ENCODE results near the gene ZNF516. TPM values are rescaled to one million over a fixed set of nuclear protein-coding genes. Genes with fewer than 3 reads are reported as not detected.
A peak's percentile ranks its signal among the peaks of the same experiment; 100 is the strongest.

The ZNF516 gene
- total and polyA plus RNA-seq, 10 of the 15 experiments (the other 5 are each of a cell fraction or from before 2014, with no cell fraction given): 2.0 to 32.0 (median 8.3) TPM

DNA sequence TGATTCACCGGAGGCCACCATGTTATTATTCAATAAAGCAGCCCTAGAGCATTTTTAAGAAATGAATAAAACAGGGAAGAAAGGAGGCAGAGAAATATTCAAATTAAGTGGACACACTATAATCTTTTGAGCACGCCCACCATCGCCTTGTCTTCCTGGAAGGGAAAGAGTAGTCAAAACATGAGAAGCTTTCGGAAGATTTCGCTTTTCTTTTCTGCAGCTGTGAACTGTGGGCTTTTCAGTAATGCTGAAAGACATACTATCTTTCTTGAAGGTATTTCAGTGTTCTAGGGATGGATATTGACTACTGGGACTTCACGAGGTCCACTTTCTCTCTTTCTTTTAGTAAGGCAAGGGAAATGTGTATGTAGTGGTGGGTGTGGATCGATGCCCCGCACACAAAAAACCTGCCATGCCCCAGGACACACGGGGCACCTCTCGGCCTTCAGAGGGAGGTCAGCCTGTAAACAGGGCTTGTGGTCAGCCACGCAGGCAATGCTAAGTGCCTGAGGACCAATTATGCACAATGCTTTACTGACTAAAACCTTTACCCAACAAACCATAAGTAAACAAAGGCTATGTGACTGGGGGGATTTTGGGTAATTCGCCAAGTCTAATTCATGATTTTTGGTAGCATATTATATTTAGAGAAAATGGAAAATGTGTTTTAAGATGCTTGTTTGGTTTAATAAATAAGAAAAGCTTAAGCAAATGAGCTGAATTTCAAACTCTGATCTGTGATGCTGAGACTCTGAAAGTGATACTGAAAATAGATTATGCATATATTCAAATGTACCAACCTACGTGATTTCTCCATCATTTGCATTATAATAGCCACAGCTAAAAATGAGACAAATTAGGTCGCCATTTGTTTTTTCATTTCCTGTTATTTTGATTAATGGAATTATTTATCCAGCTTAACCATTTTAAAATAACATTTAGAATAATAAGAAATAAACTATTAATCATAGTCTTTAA is 130.5 kb downstream of the ZNF516 start (continued):
- no peak for TF ChIP-seq GATAD2B (conservative IDR thresholded peaks at IDR 0.05; ENCODE audit: low read depth)
- no peak for TF ChIP-seq HCFC1 (IDR thresholded peaks at IDR 0.05; ENCODE audit: low read length)
- no peak for TF ChIP-seq CHD1 (IDR thresholded peaks at IDR 0.05; ENCODE audit: low read depth, low read length)
- TF ChIP-seq MTA2 (IDR thresholded peaks at IDR 0.05; ENCODE audit: low read depth): peak; percentile 25; the same call in 1 of the 2 replicates
- TF ChIP-seq, protein P1, sequence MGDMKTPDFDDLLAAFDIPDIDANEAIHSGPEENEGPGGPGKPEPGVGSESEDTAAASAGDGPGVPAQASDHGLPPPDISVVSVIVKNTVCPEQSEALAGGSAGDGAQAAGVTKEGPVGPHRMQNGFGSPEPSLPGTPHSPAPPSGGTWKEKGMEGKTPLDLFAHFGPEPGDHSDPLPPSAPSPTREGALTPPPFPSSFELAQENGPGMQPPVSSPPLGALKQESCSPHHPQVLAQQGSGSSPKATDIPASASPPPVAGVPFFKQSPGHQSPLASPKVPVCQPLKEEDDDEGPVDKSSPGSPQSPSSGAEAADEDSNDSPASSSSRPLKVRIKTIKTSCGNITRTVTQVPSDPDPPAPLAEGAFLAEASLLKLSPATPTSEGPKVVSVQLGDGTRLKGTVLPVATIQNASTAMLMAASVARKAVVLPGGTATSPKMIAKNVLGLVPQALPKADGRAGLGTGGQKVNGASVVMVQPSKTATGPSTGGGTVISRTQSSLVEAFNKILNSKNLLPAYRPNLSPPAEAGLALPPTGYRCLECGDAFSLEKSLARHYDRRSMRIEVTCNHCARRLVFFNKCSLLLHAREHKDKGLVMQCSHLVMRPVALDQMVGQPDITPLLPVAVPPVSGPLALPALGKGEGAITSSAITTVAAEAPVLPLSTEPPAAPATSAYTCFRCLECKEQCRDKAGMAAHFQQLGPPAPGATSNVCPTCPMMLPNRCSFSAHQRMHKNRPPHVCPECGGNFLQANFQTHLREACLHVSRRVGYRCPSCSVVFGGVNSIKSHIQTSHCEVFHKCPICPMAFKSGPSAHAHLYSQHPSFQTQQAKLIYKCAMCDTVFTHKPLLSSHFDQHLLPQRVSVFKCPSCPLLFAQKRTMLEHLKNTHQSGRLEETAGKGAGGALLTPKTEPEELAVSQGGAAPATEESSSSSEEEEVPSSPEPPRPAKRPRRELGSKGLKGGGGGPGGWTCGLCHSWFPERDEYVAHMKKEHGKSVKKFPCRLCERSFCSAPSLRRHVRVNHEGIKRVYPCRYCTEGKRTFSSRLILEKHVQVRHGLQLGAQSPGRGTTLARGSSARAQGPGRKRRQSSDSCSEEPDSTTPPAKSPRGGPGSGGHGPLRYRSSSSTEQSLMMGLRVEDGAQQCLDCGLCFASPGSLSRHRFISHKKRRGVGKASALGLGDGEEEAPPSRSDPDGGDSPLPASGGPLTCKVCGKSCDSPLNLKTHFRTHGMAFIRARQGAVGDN (IDR thresholded peaks at IDR 0.05): no peak
- TF ChIP-seq, protein P2, sequence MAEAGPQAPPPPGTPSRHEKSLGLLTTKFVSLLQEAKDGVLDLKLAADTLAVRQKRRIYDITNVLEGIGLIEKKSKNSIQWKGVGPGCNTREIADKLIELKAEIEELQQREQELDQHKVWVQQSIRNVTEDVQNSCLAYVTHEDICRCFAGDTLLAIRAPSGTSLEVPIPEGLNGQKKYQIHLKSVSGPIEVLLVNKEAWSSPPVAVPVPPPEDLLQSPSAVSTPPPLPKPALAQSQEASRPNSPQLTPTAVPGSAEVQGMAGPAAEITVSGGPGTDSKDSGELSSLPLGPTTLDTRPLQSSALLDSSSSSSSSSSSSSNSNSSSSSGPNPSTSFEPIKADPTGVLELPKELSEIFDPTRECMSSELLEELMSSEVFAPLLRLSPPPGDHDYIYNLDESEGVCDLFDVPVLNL (IDR thresholded peaks at IDR 0.05; ENCODE audit: low read depth, low read length): no peak
- TF ChIP-seq RUNX3 (IDR thresholded peaks at IDR 0.05; ENCODE audit: low read length): peak; percentile 63
- no peak for TF ChIP-seq YBX1 (IDR thresholded peaks at IDR 0.05)
- 0 out of 2 replicates have a peak, but pooled peaks have one; percentile 28 for TF ChIP-seq JUND (IDR thresholded peaks at IDR 0.05; ENCODE audit: low read depth, low read length)
- no peak for TF ChIP-seq CREM (IDR thresholded peaks at IDR 0.05; ENCODE audit: low read depth)
- no peak for TF ChIP-seq ZBED1 (IDR thresholded peaks at IDR 0.05; ENCODE audit: borderline replicate concordance)
- TF ChIP-seq BHLHE40 (IDR thresholded peaks at IDR 0.05; ENCODE audit: borderline replicate concordance in 1 of 2, low read depth in 2 of 2, low read length in 1 of 2): no peak
- TF ChIP-seq, protein P3, sequence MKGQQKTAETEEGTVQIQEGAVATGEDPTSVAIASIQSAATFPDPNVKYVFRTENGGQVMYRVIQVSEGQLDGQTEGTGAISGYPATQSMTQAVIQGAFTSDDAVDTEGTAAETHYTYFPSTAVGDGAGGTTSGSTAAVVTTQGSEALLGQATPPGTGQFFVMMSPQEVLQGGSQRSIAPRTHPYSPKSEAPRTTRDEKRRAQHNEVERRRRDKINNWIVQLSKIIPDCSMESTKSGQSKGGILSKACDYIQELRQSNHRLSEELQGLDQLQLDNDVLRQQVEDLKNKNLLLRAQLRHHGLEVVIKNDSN (IDR thresholded peaks at IDR 0.05; ENCODE audit: borderline replicate concordance, extremely low read length, insufficient read depth, low read depth, low read length): no peak
- TF ChIP-seq NFYA (IDR thresholded peaks at IDR 0.05; ENCODE audit: borderline replicate concordance, low read depth, low read length): no peak
- no peak for TF ChIP-seq POLR2A (IDR thresholded peaks at IDR 0.05; ENCODE audit: low read depth, low read length)
- TF ChIP-seq NFYB (IDR thresholded peaks at IDR 0.05; ENCODE audit: insufficient read depth, low read depth, low read length): no peak
- TF ChIP-seq JUNB (IDR thresholded peaks at IDR 0.05): peak; percentile 83
- TF ChIP-seq GABPA (IDR thresholded peaks at IDR 0.05; ENCODE audit: low read depth): 0 out of 2 replicates have a peak, but pooled peaks have one; percentile 19
- 0 out of 2 replicates have a peak, but pooled peaks have one; percentile 24 for TF ChIP-seq TCF12 (IDR thresholded peaks at IDR 0.05; ENCODE audit: low read depth, low read length)
- TF ChIP-seq IRF4 (IDR thresholded peaks at IDR 0.05; ENCODE audit: low read depth, low read length): peak; percentile 85
- TF ChIP-seq, protein P4, sequence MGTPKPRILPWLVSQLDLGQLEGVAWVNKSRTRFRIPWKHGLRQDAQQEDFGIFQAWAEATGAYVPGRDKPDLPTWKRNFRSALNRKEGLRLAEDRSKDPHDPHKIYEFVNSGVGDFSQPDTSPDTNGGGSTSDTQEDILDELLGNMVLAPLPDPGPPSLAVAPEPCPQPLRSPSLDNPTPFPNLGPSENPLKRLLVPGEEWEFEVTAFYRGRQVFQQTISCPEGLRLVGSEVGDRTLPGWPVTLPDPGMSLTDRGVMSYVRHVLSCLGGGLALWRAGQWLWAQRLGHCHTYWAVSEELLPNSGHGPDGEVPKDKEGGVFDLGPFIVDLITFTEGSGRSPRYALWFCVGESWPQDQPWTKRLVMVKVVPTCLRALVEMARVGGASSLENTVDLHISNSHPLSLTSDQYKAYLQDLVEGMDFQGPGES (IDR thresholded peaks at IDR 0.05): no peak
- TF ChIP-seq RAD21 (IDR thresholded peaks at IDR 0.05; ENCODE audit: insufficient read depth, low read depth, low read length): no peak
- no peak for TF ChIP-seq STAT1 (conservative IDR thresholded peaks at IDR 0.05)

Data from GM12878 (cell line).